NCI-H2029 (cell line): ENCODE measurements around the gene PPP2R3B.
"Not testable (repeated sequence)": the region's sequence is repeated elsewhere in the genome, so short reads cannot be mapped to it uniquely, and the experiment has no call there.

Source experiments
- DNase-seq: peaks from one replicate; lab custom pipeline; 2025; lab: John Stamatoyannopoulos, UW

The PPP2R3B gene

DNA sequence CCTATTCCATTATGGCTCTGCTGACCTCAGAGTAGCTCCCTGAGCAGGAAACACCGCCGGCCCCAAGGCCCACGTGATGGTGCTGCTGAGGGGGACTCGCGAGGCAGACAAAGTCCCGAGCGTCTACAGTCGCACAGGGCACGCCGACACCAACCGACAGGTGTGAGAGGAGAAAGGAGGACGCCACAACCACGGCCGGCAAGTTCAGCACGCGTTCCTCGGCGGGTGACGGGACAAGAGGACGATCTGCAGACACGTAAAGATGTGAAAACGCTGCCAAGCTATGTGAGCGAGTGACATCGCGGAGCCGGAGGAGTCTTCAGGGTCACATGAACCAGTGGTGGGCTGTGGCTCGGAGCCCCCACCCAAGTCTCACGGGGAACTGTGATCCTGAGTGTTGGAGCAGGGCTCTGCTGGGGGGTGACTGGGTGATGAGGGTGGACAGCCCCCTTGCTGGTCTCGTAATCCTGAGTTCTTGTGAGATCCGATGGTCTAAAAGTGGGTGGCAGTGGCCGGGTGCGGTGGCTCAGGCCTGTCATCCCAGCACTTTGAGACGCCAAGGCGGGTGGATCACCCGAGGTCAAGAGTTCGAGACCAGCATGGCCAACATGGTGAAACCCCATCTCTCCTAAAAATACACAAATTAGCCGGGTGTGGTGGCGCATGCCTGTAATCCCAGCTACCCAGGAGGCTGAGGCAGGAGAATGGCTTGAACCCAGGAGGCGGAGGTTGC, 34.0 kb downstream of the PPP2R3B start:
- DNase-seq = no peak

DNA sequence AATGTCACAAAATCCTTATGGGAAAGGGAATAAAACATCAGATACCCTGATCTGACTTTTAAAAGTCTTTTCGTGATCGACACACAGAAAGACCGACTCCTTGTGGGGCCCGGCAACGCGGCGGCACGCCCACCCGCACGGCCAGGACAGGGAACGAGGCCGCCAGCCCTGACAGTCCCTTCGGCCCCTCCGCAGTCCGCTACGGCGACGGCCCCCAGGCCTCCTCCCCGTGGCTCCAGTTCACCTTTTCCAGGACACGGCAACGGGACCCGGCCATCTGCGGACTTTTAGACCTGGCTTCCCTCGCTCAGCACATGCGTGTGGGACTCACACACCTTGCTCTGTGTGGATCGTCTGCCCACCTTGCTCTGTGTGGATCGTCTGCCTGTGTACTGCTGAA, 34.5 kb downstream of the PPP2R3B start:
- DNase-seq = no peak

DNA sequence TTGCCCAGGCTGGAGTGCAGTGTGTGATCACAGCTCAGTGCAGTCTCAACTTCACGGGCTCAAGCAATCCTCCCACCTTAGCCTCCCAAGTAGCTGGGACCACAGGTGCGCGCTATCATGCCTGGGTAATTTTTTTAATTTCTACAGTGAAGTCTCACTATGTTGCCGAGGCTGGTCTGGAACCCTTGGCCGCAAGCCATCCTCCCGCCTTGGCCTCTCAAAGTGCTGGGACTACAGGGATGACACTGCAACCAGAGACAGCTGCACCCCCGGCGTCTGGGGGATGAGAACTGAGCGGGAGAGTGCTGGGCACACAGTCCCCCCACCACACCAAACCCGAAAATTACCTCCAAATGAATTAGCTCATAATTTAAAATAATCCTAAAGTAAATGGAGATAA, 35.0 kb downstream of the PPP2R3B start:
- no peak for DNase-seq

DNA sequence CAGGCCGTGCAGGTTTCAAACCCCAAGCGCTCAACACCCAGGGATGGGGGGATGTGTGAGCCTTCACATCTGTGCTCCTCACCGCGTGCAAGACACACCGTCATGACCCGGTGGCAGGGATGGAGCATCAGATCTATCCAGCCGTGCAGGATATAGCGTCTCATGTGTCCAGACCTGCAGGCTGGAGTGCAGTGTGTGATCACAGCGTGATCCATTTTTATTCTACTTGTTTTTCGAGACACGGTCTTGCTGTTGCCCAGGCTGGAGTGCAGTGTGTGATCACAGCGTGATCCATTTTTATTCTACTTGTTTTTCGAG, 35.4 kb downstream of the PPP2R3B start:
- DNase-seq = not testable (repeated sequence)

DNA sequence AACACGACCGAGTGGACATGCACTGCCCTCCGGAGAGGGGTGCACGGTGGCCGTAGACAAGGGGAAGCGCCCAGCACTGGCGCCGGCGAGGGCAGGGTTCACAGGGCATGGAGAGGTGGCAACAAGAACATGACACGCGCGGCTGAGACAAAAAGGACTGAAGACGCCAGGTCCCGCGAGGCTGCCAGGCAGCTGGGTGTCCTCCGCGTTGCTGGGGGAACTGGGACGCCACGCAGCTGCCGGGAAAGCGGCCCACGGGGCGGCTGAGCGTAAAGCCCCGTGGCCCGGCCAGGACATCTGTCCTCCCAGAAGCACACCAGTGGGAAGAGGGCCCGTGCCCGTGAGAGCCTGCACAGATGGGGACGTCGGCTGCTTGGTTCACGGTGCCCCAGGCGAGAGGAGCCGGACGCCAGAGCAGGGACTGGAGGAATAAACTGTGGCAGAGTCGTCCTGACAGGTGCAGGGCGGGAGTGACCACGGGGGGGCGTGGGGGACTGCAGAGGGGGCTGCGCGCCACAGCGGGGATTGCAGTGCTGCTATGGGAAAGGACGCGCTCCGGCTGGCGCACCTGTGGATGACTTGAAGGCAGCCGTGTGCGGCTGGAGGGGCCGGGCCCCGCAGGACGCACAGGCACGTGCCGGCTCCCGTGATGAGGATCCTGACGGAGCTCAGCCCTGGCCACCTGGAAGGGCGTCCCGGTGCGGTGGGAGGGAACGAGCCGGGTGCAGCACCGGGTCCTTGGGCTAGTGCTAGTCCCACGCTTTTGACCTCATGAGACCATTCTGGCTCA, 36.0 kb downstream of the PPP2R3B start:
- DNase-seq = no peak

DNA sequence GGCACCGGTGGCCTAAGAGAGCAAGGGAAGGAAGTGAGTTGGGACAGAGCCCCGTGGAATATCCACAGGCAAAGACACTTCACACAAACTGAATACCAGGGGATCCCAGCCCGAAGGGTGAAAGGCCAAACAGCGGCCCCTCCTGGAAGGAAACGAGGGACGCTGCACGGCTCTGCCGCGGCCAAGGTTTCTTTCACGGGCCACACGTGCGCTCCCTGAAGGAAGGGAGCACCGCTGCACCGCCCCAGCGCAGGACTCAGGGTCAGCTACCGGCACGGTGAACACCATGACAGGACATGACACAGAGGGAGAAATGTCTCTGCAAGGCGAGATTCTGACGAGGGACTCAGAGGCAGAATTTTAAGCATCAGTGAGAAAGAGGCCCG, 36.6 kb downstream of the PPP2R3B start:
- no peak for DNase-seq

DNA sequence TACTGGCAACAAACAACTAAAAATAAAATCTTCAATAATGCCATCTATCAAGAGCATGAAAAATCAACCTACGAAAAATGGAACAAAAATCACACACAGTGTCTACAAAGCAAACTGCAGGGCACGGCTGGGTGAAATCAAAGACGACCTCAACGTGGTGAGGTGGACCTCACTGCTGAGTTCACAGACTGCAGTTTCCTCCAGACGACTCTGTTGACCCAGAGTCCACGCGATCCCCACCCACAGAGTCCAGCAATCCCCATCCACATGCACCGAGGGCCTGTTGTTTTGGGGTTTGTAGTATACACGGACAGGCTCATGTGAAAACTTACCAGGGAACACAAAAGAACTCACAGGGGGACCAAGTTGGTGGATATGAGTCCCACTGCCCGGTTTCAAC, 37.0 kb downstream of the PPP2R3B start:
- no peak for DNase-seq

DNA sequence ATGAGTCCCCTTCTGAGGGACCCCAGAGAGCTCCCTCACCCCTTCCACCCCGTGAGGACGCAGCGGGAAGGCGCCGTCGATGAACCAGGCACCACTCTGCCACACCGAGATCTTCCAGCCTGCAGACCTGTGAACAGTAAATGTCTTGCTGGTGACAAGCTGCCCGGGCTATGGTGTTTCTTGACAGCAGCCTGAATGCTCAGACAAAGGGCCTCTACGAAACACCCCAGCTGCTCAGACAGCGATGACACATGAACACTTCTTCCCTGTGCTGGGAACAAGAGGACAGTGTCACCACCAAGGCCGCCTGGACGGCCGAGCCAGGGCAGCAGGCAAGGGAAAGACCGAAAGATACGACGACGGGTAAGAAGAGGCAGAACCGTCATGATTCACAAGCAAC, 37.5 kb downstream of the PPP2R3B start:
- no peak for DNase-seq

DNA sequence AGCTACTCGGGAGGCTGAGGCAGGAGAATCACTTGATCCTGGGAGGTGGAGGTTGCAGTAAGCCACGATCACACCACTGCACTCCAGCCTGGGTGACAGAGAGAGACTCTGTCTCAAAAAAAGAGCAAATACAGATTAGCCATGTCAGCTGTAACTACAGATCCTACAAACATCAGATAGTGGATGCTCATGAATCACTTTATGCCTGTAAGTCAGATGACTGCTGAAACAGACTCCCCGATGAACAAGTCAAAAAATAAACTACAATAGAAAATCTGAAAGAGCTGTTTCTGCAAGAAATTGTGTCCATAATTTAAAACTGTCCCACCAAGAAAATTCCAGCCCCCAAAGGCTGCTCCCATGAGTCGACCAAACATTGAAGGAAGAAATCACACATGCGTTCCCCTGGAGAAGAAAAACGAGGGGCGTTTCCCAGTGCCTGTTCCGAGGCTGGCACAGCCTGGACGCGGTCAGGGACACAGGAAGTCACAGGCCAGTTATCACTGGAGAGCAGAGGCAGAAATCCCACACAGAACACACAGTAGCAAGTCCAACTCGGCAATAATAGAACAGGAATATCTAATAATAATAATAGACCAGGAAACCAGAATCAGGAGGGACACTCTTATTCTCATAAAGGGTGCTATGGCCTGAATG, 38.1 kb downstream of the PPP2R3B start:
- DNase-seq = no peak

DNA sequence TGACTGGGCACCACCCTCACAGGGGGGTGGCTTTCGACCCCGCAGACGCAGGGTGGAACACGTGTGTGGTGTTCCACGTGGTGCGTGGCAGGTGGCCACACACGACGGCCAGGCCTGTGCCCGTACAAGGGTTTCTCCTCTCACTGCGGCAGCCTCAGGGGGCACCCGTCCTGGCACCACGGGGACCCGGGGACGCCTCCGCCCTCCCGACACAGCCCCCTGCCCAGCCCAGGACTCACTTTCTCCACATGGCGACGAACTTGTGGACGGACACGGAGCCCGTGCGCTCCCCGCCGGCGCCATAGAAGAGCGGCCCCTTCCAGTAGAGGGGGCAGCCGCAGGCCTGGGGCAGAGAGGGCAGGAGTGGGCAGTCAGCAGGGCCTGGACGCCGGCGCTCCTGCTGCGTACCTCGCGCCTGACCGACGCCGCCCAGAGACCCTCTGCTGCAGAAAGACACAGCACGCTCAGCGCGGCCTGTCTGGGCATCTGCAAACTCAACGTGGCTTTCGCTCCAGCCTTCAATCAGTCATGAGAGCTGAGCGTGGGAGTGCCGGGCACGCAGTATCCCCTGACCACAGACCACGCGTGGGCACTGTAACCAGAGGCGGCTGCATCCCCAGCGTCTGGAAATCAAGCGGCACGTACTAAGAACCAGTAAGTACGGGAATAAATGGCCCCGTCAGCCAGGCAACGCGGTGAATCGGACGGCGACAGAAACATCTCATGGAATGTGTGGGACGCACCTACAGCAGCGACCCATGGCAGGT, 39.2 kb downstream of the PPP2R3B start:
- DNase-seq = no peak

DNA sequence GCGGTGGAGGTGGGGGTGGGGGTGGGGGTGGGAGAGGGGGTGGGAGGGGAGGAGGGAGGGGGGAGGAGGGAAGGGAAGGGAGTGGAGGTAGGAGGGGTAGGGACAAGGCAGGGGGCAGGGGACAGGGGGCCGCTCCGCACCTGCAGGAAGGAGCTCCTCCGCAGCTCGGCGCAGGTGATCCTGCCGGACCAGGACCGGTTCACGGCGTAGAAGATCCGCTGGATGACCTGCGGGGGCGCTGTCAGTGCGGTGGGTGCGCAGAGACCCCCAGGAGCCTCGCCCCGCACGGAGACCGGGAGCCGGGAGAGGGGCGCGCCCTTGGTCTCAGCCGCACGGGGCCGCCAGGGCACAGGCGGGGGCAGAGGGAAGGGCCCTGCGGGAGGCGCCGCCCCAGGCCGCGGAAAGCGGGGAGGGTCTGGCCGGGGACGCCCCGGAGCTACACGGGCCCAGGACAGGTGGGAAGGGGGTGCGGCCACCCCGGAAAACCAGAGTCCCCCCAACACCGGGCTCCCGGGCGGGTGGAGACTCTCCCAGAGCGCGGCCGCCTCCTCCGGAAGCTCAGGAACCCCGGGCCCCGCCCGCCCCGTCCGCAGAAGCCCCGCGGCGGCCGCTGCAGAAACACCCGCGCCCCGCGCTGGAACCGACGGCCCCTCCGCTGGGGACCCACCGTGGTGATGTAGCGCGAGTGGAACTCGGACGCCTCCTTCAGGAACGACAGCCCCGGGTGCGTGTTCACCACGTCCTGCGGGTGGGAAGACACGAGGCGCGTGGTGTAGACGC, 40.5 kb downstream of the PPP2R3B start:
- DNase-seq = no peak

DNA sequence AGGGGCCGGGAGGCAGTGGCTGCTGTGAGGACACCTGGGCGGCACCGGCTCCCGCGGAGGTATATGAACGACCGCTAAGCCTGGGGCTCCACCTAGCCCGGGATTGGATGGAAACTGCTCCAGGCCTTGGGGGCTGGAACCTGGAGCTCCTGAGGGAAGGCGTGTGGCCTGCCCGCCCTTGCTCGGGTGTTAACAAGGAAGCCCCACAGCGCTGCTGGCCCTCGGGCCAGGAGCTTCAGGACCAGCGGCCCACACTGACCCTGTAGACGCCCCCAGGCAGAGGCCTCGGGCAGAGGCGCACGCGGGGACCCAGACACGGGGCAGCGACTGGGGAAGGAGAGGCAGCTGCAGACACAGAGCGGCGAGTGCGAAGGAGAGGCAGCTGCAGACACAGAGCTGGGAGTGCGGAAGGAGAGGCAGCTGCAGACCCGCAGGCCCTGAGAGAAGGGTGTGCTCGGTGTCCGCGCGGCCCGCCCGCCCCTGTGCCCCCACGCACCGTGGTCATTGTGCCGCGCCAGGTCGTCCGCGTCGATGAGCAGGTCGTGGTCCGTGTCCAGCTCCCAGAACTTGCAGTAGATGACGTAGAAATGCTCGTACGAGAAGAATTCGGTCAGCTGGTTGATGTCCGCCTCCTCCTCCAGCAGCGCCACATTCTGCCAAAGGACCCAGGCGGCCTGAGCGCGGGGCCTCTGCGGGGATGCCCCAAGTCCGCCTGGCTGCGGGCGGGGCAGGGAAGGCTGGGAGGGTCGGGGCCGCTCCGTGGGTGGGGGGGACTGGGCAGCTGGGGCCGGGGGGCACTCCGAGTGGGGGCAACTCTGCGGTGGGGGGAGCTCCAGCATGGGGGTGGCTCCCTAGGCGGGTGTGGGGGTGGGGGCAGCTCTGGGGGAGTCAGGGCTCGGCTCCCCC, 41.4 kb downstream of the PPP2R3B start:
- no peak for DNase-seq

DNA sequence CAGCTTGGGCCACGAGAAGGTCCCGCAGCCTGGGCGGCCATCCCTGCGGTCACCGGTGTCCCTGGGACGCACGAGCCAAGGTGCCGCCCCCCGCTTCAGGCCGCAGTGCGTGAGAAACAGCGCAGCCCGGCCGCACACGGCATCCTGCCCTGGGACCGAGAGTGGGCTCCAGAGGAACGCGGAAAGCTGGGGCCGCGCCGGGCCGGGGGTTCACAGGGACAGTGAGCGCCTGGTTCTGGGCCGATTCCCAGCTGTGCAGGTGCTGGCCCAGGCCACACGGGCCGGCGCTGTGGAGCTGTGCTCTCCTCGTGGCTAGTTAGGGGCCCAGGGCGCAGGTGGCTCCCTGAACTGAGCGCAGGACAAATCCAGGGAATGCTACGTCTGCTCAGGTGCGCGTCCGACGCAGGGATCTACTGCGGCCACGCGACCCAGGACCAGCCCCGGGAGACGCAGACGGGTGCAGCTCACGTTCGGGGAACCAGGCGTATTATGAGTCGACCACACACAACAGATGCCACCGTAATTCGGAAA, 42.3 kb downstream of the PPP2R3B start:
- DNase-seq = no peak

DNA sequence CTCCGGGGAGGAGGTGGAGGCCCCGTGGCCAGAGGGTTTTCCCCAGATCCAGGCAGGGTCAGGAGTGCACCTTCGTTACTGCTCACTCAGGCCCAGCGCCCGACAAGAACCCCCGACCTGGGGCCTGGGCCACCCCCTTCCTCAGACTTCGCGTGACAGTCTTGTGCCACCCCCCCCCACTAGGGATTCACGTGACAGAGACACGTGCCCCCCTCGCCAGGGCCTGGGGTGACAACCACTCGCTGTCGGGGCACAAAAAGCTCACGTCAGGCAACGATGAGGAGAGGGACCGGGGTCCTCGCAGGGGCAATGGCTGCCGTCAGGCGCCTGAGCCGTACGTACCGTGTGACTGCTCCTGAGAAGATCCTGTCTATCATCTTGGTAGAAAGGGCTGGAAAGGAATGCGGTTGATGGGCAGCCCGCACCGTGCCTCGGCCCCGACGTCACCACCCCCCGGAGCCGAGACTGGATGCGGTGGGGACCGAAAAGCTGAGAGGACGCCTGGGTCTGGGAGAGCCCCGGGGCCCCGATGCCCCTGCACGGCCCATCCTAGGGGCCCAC, 45.1 kb downstream of the PPP2R3B start:
- DNase-seq = no peak

DNA sequence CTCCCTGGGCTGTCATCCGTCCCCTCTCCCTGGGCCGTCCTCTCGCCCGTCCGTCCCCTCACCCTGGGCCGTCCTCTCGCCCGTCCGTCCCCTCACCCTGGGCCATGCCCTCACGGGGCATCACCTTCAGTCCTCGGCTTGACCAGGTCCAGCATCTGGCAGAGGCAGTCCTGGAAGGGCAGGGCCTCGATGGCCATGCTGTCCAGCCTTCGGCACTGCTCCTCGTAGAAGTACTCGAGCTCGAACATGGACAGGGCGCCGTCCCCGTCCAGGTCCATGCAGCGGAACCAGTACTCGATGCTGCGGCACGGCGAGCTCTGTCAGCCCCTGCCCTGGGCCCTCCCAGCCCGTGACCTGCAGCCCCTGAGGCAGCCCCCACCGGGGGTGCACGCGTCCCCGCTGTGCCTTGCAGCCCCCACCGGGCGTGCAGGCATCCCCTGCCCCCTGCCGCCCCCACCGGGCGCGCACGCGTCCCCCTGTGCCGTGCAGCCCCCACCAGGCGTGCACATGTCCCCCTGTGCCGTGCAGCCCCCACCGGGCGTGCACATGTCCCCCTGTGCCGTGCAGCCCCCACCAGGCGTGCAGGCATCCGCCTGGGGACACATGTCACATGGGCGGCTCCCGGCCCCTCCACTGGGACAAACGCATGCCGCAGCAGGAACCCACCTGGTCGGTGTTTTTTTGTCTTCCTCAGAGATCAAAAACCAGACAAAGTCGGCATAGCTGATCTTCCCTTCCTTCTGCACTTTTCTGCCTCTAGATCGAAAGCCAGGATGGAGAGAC, 45.9 kb downstream of the PPP2R3B start:
- no peak for DNase-seq

DNA sequence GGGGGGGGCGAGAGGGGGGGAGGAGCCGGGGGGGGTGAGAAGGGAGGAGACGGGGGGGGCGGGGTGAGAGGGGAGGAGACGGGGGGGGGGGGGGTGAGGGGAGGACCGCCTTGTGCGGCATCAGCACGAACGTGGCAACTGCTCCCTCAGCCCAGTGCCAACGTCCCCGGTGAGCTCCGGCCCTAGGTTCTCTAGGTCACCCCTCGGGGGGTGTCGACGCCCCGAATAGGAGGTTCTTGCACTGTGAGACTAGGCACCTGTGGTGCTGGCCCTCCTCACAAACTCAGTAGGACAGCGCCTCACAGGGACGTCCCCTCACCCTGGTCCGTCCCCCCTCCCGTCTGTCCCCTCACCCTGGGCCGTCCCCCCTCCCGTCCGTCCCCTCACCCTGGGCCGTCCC, 46.6 kb downstream of the PPP2R3B start:
- DNase-seq = no peak

DNA sequence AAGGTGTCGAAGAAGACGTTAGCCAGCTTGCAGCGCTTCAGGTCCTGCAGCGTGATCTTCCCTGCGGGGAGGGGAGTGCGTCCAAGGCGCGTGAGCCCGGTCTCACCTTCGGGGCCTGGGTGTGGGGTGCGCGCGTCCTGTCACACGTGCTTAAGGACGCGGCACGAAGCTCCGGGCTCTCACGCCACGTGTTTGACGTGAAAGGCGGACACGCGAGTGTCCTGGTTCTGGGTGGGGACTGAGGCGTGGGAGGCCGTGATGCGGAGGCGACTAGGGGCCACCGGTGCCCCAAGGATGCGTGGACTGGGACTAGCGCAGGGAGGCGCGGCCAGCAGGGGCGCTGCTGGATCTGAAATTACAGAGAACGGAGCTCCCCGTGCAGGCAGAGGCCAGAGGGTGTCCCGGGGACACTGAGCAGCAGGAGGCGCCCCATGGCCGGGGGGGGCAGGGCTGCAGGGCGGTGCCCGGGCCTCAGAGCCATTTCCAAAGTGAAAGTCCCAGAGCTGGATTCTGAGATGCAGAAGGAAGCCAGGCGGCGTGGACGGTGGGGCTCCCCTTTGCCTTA, 47.8 kb downstream of the PPP2R3B start:
- DNase-seq = no peak

DNA sequence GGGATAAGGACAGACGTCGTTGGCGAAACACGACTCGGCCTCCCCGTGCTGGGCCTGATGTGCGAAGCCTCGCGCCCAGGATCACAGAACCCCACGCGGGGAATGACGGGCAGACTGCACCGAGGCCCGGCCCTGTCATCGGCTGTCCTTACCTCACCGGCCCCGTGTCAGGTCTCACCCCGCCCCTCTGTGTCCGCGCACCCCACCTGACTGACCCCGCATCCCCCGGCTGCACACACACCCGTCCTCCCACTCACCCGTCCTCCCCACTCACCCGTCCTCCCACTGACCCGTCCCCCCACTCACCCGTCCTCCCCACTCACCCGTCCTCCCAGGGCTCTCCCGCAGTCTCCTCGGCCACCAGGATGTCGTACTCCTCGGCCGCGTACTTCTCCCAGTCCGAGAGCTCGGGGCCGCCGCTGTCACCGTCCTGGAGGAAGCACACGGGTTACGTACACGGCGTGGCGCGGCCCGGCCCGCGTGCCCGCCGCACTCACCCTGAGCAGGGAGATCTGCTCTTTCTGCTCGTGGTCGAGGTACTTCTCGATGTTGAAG, 48.3 kb downstream of the PPP2R3B start:
- no peak for DNase-seq
